ENCODE data around the gene SNRNP40. TPM values are rescaled to one million over a fixed set of nuclear protein-coding genes. Genes with fewer than 3 reads are reported as not detected.
"Not testable (repeated sequence)": the region's sequence is repeated elsewhere in the genome, so short reads cannot be mapped to it uniquely, and the experiment has no call there.

The SNRNP40 gene
- total RNA-seq, 1 experiment from 2014 or later, result 288 TPM

GRCh38 chr1:31289021-31289420 lies 7.6 kb downstream of the SNRNP40 start:
- H3F3A ChIP-seq (ENCODE audit: low read length, unreplicated experiment), result no peaks in the 10 kb centered on the region
- H3K36me3 ChIP-seq (ENCODE audit: low read depth, low read length), result peaks cover 61% of the 10 kb centered on the region
- H4K20me1 ChIP-seq (ENCODE audit: low read length), result no peaks in the 10 kb centered on the region
- H3K27me3 ChIP-seq (ENCODE audit: low read length), result no peaks in the 10 kb centered on the region
- no peak overlapping the region for H3K4me2 ChIP-seq (ENCODE audit: low read length)
- no peak overlapping the region for H2AFZ ChIP-seq (ENCODE audit: low read length)
- ATAC-seq, result no peak
- CTCF ChIA-PET, result no interaction called here
- no peak overlapping the region for H3K4me3 ChIP-seq (ENCODE audit: low read length)
- H3K9me3 ChIP-seq (ENCODE audit: low read length), result no peaks in the 10 kb centered on the region
- H3K9ac ChIP-seq (ENCODE audit: low read length), result no peak overlapping the region
- TF ChIP-seq EZH2phosphoT487 (IDR thresholded peaks at IDR 0.05; ENCODE audit: borderline replicate concordance, low read length) (no peak), CTCF (conservative IDR thresholded peaks at IDR 0.05; ENCODE audit: low read depth, low read length) (no peak), EZH2 (IDR thresholded peaks at IDR 0.05; ENCODE audit: low read length, unreplicated experiment) (no peak)
- intact Hi-C loops (cut with micrococcal nuclease), result no loop called here
- no peaks in the 10 kb centered on the region for H3K9me2 ChIP-seq (replicated peaks; ENCODE audit: low read length)
- BruUV-seq (replicated peaks), result no TSS peak
- H3K79me2 ChIP-seq (ENCODE audit: low read length), result peaks cover 18% of the 10 kb centered on the region
- no peak overlapping the region for H3K27ac ChIP-seq (ENCODE audit: low read length)
- no peaks in the 10 kb centered on the region for H3K4me1 ChIP-seq (ENCODE audit: insufficient read depth, low read length)
- POLR2A ChIA-PET (ENCODE audit: unreplicated experiment), result no interaction called here
- no peak for DNase-seq

- H4K20me1 ChIP-seq (ENCODE audit: low read length); BruUV-seq (replicated peaks); H3K4me3 ChIP-seq (ENCODE audit: low read length); H3K9ac ChIP-seq (ENCODE audit: low read length); ATAC-seq; H3F3A ChIP-seq (ENCODE audit: low read length, unreplicated experiment); DNase-seq; H3K79me2 ChIP-seq (ENCODE audit: low read length); H3K27ac ChIP-seq (ENCODE audit: low read length); CTCF ChIA-PET; H3K9me3 ChIP-seq (ENCODE audit: low read length); H3K27me3 ChIP-seq (ENCODE audit: low read length); POLR2A ChIA-PET (ENCODE audit: unreplicated experiment); intact Hi-C loops (cut with micrococcal nuclease); H2AFZ ChIP-seq (ENCODE audit: low read length); H3K9me2 ChIP-seq (replicated peaks; ENCODE audit: low read length); H3K4me2 ChIP-seq (ENCODE audit: low read length); H3K4me1 ChIP-seq (ENCODE audit: insufficient read depth, low read length): not testable (repeated sequence)
- H3K36me3 ChIP-seq (ENCODE audit: low read depth, low read length), result peaks cover 55% of the 10 kb centered on the region
Measured at GRCh38 chr1:31287791-31288190, 8.8 kb downstream of the SNRNP40 start.

- H4K20me1 ChIP-seq (ENCODE audit: low read length); H3K79me2 ChIP-seq (ENCODE audit: low read length); H3K4me2 ChIP-seq (ENCODE audit: low read length); H3K9ac ChIP-seq (ENCODE audit: low read length); H3K9me2 ChIP-seq (replicated peaks; ENCODE audit: low read length); BruUV-seq (replicated peaks); H2AFZ ChIP-seq (ENCODE audit: low read length); H3K4me1 ChIP-seq (ENCODE audit: insufficient read depth, low read length); H3K27me3 ChIP-seq (ENCODE audit: low read length); H3K27ac ChIP-seq (ENCODE audit: low read length); H3F3A ChIP-seq (ENCODE audit: low read length, unreplicated experiment); intact Hi-C loops (cut with micrococcal nuclease); H3K4me3 ChIP-seq (ENCODE audit: low read length); H3K9me3 ChIP-seq (ENCODE audit: low read length); CTCF ChIA-PET; ATAC-seq; DNase-seq: not testable (repeated sequence)
- peaks cover 52% of the 10 kb centered on the region for H3K36me3 ChIP-seq (ENCODE audit: low read depth, low read length)
- POLR2A ChIA-PET (ENCODE audit: unreplicated experiment), result interaction anchor here (0.5 kb wide), 1 partner anchor 66 kb away, joined by 8 read pairs; no protein-coding TSS in a partner anchor
Measured at GRCh38 chr1:31282426-31282825, 14.2 kb downstream of the SNRNP40 start.

GRCh38 chr1:31273619-31274018 lies 23.0 kb downstream of the SNRNP40 start:
- no peak overlapping the region for H3K9ac ChIP-seq (ENCODE audit: low read length)
- CTCF ChIA-PET, result no interaction called here
- POLR2A ChIA-PET (ENCODE audit: unreplicated experiment), result no interaction called here
- H3K27me3 ChIP-seq (ENCODE audit: low read length), result no peaks in the 10 kb centered on the region
- H3F3A ChIP-seq (ENCODE audit: low read length, unreplicated experiment), result no peaks in the 10 kb centered on the region
- no peak overlapping the region for H3K4me3 ChIP-seq (ENCODE audit: low read length)
- BruUV-seq (replicated peaks), result no TSS peak
- no peaks in the 10 kb centered on the region for H3K9me2 ChIP-seq (replicated peaks; ENCODE audit: low read length)
- H3K9me3 ChIP-seq (ENCODE audit: low read length), result no peaks in the 10 kb centered on the region
- H3K27ac ChIP-seq (ENCODE audit: low read length), result no peak overlapping the region
- H3K4me2 ChIP-seq (ENCODE audit: low read length), result no peak overlapping the region
- H4K20me1 ChIP-seq (ENCODE audit: low read length), result 0 out of 2 replicates have a peak, but pooled peaks cover 4% of the 10 kb centered on the region
- no peaks in the 10 kb centered on the region for H3K4me1 ChIP-seq (ENCODE audit: insufficient read depth, low read length)
- peaks cover 47% of the 10 kb centered on the region for H3K36me3 ChIP-seq (ENCODE audit: low read depth, low read length)
- DNase-seq, result no peak
- intact Hi-C loops (cut with micrococcal nuclease), result no loop called here
- no peak overlapping the region for H2AFZ ChIP-seq (ENCODE audit: low read length)
- TF ChIP-seq CTCF (conservative IDR thresholded peaks at IDR 0.05; ENCODE audit: low read depth, low read length), result no peak
- TF ChIP-seq EZH2phosphoT487 (IDR thresholded peaks at IDR 0.05; ENCODE audit: borderline replicate concordance, low read length), result no peak
- TF ChIP-seq EZH2 (IDR thresholded peaks at IDR 0.05; ENCODE audit: low read length, unreplicated experiment), result no peak
- peaks cover 7% of the 10 kb centered on the region; the same call in 1 of the 2 replicates for H3K79me2 ChIP-seq (ENCODE audit: low read length)
- ATAC-seq, result no peak
